ENCODE results near the gene PLXNB3. TPM values are rescaled to one million over a fixed set of nuclear protein-coding genes. Genes with fewer than 3 reads are reported as not detected.

The PLXNB3 gene
- polyA plus RNA-seq, 1 experiment = 5.5 TPM

- TF ChIP-seq CTCF (IDR thresholded peaks at IDR 0.05; ENCODE audit: low read depth, low read length) = no peak
- ChIA-PET POLR2A (interaction anchor here (0.7 kb wide), 1 partner anchor 16 kb away, joined by 4 read pairs; no protein-coding TSS in a partner anchor), CTCF (no interaction called here)
- Histone ChIP-seq H3K9me3 (ENCODE audit: control insufficient read depth, insufficient read depth, low read length) (no peaks in the 10 kb centered on the region), H3K27ac (ENCODE audit: low read depth, low read length) (no peak overlapping the region), H3K4me3 (ENCODE audit: low read depth, low read length) (no peak overlapping the region), H3K27me3 (ENCODE audit: control insufficient read depth, insufficient read depth, low read length) (no peaks in the 10 kb centered on the region)
- DNase-seq (ENCODE audit: low read depth, low spot score) = no peak
Observed at GRCh38 chrX:153782313-153782712, 18.3 kb downstream of the PLXNB3 start.

GRCh38 chrX:153782871-153783270 is 18.8 kb downstream of the PLXNB3 start:
- H3K4me3 ChIP-seq (ENCODE audit: low read depth, low read length) = no peak overlapping the region
- H3K27ac ChIP-seq (ENCODE audit: low read depth, low read length) = no peak overlapping the region
- no peaks in the 10 kb centered on the region for H3K9me3 ChIP-seq (ENCODE audit: control insufficient read depth, insufficient read depth, low read length)
- TF ChIP-seq CTCF (IDR thresholded peaks at IDR 0.05; ENCODE audit: low read depth, low read length) = no peak
- DNase-seq (ENCODE audit: low read depth, low spot score) = no peak
- H3K27me3 ChIP-seq (ENCODE audit: control insufficient read depth, insufficient read depth, low read length) = no peaks in the 10 kb centered on the region
- ChIA-PET CTCF (no interaction called here), POLR2A (no interaction called here)

- ChIA-PET POLR2A (no interaction called here), CTCF (no interaction called here)
- Histone ChIP-seq H3K9me3 (ENCODE audit: control insufficient read depth, insufficient read depth, low read length) (no peaks in the 10 kb centered on the region), H3K27ac (ENCODE audit: low read depth, low read length) (no peak overlapping the region), H3K4me3 (ENCODE audit: low read depth, low read length) (no peak overlapping the region), H3K27me3 (ENCODE audit: control insufficient read depth, insufficient read depth, low read length) (no peaks in the 10 kb centered on the region)
- DNase-seq (ENCODE audit: low read depth, low spot score) = no peak
- no peak for TF ChIP-seq CTCF (IDR thresholded peaks at IDR 0.05; ENCODE audit: low read depth, low read length)
Observed at GRCh38 chrX:153783378-153784013, 19.4 kb downstream of the PLXNB3 start.

GRCh38 chrX:153784325-153784967 is 20.4 kb downstream of the PLXNB3 start:
- CTCF ChIA-PET = no interaction called here
- Histone ChIP-seq H3K27ac (ENCODE audit: low read depth, low read length) (no peak overlapping the region), H3K9me3 (ENCODE audit: control insufficient read depth, insufficient read depth, low read length) (no peaks in the 10 kb centered on the region), H3K27me3 (ENCODE audit: control insufficient read depth, insufficient read depth, low read length) (no peaks in the 10 kb centered on the region), H3K4me3 (ENCODE audit: low read depth, low read length) (no peak overlapping the region)
- POLR2A ChIA-PET = no interaction called here
- no peak for TF ChIP-seq CTCF (IDR thresholded peaks at IDR 0.05; ENCODE audit: low read depth, low read length)
- no peak for DNase-seq (ENCODE audit: low read depth, low spot score)

GRCh38 chrX:153786669-153787068 is 22.6 kb downstream of the PLXNB3 start:
- POLR2A ChIA-PET = no interaction called here
- Histone ChIP-seq H3K27me3 (ENCODE audit: control insufficient read depth, insufficient read depth, low read length) (no peaks in the 10 kb centered on the region), H3K4me3 (ENCODE audit: low read depth, low read length) (no peak overlapping the region), H3K27ac (ENCODE audit: low read depth, low read length) (no peak overlapping the region), H3K9me3 (ENCODE audit: control insufficient read depth, insufficient read depth, low read length) (no peaks in the 10 kb centered on the region)
- CTCF ChIA-PET = no interaction called here
- no peak for TF ChIP-seq CTCF (IDR thresholded peaks at IDR 0.05; ENCODE audit: low read depth, low read length)
- DNase-seq (ENCODE audit: low read depth, low spot score) = no peak
